Endometrial microvascular endothelial cells (primary cell): ENCODE data around the gene STARD5. TPM values are rescaled to one million over a fixed set of nuclear protein-coding genes. Genes with fewer than 3 reads are reported as not detected.

Experiments
- in situ Hi-C: cut with HindIII; loops from 2 replicates; pipeline ENCODE4 v1.10.0; 2017; ENCODE audit warnings: low sequenced_read_pairs, low pct_unique_long_range_greater_than_20kb; ENCODE audit errors: inconsistent ontology term
- total RNA-seq: library from RNA; depleted of rRNA; stranded (reverse); fragments of >200 nt; gene quantifications from one replicate; pipeline ENCODE4 v1.2.3, GENCODE V29; 2015; ENCODE audit errors: inconsistent ontology term

STARD5 gene
- total RNA-seq, 1 donor from 2014 or later, result 4.2 TPM

DNA sequence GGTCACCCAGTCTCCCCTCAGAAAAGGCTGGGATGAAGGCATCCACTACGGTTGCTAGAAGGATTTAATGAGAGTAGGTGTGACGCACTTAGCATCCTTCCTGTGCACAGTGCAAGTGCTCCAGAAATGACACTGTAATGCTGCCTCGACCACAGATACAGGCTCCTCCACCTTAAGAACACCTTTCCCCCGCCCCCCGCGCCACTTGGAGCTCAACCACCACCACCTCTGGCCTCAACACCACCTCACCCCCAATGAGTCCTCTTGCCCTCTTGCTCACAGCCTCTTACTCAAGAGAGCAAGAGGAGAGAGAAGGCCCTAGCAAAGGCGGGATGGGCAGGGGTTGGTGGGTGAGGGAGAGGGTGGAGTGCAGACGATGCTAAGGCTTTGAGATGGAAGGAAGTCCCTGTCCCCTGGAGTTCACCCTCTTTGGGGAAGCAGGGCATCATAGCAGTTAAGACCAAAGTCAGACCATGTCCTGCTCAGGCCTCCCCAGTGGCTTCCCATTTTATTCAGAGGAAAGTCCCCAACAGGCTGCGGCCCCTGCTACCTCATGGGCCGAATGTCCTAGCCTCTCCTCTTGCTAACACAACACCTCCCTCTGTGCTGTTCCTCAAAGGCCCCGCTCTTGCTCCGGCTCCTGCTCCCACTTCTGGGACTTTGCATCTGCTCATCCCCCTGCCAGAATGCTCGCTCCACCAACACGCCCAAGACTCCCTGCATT lies 8.3 kb downstream of the STARD5 start:
- in situ Hi-C loops, result no loop called here

DNA sequence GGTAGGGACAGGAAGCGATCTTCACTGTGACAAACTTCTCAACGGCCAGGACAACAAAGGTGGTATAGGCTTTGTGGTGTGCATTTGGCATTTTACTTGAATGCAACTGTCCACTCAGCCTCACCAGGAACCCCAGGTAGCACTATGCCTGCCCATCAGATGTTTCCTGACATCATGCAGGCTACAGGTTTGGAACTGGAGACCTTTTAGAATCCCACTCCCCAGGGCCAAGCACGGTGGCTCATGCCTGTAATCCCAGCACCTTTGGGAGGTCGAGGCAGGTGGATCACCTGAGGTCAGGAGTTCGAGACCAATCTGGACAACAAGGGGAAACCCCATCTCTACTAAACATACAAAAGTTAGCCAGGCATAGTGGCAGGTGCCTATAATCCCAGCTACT lies 9.6 kb downstream of the STARD5 start:
- in situ Hi-C loops, result no loop called here

DNA sequence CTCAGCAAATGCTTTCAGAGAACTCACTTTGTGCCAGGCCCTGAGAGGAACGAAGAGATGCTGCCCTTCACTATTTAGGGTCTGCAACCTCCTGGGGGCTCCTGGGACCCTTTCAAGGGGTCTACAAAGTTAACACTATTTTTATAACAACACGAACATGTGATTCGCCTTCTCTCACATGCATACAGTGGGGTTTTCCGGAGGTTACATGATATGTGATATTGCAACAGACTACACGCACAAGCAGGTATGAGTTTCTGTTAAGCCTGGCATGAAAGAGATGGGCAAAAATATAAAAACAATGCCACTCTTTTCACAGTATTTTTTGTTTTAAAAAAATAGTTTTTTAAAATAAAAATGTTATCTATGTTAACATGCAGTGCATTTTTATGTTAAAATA lies 10.3 kb downstream of the STARD5 start:
- in situ Hi-C loops, result no loop called here

- in situ Hi-C loops, result no loop called here
These were observed 11.0 kb downstream of the STARD5 start for GRCh38 chr15:81312790-81313543.

GRCh38 chr15:81311752-81312464 lies 12.0 kb downstream of the STARD5 start:
- in situ Hi-C loops, result no loop called here

DNA sequence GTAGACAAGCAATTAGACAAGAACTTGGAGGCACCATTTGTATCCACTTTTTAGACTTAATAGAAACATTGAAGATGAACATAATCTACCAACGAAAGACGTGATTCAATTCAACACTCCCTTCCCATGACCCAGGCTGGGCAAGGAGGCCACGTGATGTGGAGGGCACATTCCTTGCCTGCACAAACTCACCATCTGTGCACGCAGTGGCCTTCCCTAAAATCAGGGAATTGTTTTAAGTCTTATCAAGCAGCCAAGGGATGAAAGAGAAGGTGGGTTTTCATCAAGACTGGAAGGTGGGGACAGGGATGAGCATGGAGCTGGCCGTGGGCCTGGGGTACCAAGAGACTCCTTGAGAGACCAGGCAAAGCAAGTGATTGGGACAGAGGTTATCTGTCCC lies 13.5 kb downstream of the STARD5 start:
- in situ Hi-C loops, result no loop called here

GRCh38 chr15:81309647-81310450 lies 14.1 kb downstream of the STARD5 start:
- in situ Hi-C loops, result no loop called here

DNA sequence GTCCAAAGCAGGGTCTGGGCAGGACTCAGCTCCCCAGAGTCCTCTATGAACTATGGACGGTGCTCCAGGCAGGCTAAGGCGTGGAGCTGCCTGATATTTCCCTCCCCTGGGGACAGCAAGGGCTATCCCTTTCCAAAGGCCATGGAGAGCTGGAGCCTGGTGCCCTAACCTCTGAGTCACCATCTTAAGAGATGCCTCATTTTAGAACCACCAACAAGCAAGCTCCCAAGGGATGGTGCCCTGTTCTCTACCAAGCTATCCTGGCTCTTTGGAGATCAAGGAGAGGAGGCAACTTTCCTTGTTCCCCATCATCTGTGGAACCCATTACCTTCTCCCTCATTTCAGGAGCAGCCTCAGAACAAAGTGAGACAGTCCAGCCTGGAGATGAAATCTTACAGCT lies 15.7 kb downstream of the STARD5 start:
- in situ Hi-C loops, result no loop called here

GRCh38 chr15:81304226-81304625 lies 19.7 kb downstream of the STARD5 start:
- in situ Hi-C loops, result no loop called here

- in situ Hi-C loops, result no loop called here
These were observed 20.4 kb downstream of the STARD5 start for GRCh38 chr15:81303244-81304225.

GRCh38 chr15:81302701-81303109 lies 21.2 kb downstream of the STARD5 start:
- in situ Hi-C loops, result no loop called here

GRCh38 chr15:81301815-81302399 lies 22.0 kb downstream of the STARD5 start:
- in situ Hi-C loops, result no loop called here

- in situ Hi-C loops, result no loop called here
These were observed 22.6 kb downstream of the STARD5 start for GRCh38 chr15:81301385-81301784.

DNA sequence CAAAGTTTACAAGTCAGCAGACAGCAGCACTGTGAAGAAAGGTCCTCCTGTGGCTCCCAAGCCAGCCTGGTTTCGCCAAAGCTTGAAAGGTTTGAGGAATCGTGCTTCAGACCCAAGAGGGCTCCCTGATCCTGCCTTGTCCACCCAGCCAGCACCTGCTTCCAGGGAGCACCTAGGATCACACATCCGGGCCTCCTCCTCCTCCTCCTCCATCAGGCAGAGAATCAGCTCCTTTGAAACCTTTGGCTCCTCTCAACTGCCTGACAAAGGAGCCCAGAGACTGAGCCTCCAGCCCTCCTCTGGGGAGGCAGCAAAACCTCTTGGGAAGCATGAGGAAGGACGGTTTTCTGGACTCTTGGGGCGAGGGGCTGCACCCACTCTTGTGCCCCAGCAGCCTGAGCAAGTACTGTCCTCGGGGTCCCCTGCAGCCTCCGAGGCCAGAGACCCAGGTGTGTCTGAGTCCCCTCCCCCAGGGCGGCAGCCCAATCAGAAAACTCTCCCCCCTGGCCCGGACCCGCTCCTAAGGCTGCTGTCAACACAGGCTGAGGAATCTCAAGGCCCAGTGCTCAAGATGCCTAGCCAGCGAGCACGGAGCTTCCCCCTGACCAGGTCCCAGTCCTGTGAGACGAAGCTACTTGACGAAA lies 24.2 kb downstream of the STARD5 start:
- in situ Hi-C loops, result loop anchor here (10.0 kb wide), 1 partner anchor 125 kb away; no protein-coding TSS in a partner anchor

DNA sequence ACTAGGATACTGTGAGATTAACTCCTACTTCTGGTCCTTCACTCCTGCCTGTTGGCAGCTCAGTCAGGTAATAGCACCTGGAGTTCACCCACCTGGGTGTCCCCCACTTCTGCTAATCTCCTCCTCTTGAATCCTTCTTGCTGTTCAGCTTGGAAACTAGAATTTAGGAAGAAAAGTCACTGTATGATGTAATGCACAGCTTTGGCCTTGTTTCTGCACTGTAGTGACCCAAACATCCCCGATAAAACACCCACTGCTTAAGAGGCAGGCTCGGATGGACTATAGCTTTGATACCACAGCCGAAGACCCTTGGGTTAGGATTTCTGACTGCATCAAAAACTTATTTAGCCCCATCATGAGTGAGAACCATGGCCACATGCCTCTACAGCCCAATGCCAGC lies 24.8 kb downstream of the STARD5 start:
- in situ Hi-C loops, result loop anchor here (10.0 kb wide), 1 partner anchor 124 kb away; no protein-coding TSS in a partner anchor

GRCh38 chr15:81298611-81299010 lies 25.3 kb downstream of the STARD5 start:
- in situ Hi-C loops, result loop anchor here (10.0 kb wide), 1 partner anchor 124 kb away; no protein-coding TSS in a partner anchor
